Epithelial cell of prostate (primary cell): ENCODE data around the gene SSTR4.
"Not testable (repeated sequence)": the region's sequence is repeated elsewhere in the genome, so short reads cannot be mapped to it uniquely, and the experiment has no call there.

Experiments used
- DNase-seq: peaks from one replicate; pipeline ENCODE4 v3.0.0-alpha.2; 2011; ENCODE audit warnings: low read depth, low spot score
- H3K27ac ChIP-seq: fragments of 450-650 bp; 2 replicates; pipeline ENCODE4 v1.5.1; 2017; ENCODE audit warnings: mild to moderate bottlenecking

Gene SSTR4, protein sequence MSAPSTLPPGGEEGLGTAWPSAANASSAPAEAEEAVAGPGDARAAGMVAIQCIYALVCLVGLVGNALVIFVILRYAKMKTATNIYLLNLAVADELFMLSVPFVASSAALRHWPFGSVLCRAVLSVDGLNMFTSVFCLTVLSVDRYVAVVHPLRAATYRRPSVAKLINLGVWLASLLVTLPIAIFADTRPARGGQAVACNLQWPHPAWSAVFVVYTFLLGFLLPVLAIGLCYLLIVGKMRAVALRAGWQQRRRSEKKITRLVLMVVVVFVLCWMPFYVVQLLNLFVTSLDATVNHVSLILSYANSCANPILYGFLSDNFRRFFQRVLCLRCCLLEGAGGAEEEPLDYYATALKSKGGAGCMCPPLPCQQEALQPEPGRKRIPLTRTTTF

DNA sequence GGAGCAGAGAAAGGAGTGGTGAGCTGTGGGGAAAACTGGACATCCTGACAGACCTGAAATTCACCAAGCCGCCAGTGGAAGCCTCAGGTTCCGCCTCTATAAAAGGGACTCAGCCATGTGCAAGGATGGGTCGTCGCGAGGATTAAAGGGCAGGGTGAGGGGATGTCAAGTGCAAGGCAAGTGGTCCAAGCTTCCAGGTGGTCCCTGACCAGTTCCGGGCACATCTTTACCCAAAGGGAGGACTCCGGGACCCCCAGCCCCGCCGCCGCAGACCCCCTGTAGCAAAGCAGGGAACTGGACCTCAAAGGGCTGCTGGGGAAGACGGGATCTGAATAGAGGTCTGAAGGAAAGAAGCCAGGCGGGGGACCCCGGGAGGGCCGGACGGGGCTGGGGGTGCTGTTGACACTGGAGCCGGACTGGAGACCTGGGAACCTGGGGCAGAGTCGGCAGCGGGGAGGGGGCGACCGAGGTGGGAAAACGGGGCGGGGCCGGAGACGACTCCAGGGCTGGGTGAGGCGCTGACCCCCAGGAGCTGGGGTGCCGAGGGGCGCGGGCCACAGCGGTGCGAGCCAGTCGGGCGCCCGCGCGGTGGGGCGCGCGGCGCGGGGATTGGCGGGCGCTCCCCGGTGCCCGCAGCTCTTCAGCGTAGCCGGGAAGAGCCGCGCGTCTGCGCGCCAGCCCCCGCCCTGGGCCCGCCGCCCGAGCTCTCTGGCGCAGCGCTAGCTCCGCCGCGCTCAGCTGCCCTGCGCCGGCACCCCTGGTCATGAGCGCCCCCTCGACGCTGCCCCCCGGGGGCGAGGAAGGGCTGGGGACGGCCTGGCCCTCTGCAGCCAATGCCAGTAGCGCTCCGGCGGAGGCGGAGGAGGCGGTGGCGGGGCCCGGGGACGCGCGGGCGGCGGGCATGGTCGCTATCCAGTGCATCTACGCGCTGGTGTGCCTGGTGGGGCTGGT is at the start of gene SSTR4:
TSS of gene SSTR4 (plus strand) at position 592 of the 951 bp plus-strand sequence. CDS start at position 764, 172 bp downstream.
- DNase-seq: no peak

GRCh38 chr20:22986601-22987000 is 48.5 kb upstream of the SSTR4 start:
- no peak overlapping the region for H3K27ac ChIP-seq
- no peak for DNase-seq

More for the DNA sequence above, at the start of gene SSTR4:
- H3K27ac ChIP-seq: no peak within 1 kb of the TSS

- not testable (repeated sequence) for H3K27ac ChIP-seq, DNase-seq
These were observed 43.7 kb upstream of the SSTR4 start for GRCh38 chr20:22991424-22991823.

DNA sequence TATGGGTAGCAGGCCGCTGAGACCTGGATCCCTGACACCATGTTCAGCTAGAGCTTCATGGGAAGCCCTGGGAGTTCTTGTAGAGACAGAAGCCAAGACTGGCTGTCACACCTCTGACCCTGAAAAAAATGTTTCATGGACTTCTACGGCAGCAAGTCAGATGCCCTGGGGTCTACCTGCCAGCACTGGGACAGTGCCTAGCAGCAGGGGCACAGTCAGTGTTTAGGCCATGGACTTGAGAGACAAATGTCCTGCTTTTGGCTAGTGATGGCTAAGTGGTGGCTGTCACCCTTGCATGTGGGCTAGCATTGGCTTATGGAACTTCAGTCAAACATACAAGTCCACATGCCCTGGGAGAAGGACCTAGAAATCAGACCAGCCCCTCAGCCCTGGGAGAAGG is 41.3 kb upstream of the SSTR4 start:
- no peak for DNase-seq
- no peak overlapping the region for H3K27ac ChIP-seq

DNA sequence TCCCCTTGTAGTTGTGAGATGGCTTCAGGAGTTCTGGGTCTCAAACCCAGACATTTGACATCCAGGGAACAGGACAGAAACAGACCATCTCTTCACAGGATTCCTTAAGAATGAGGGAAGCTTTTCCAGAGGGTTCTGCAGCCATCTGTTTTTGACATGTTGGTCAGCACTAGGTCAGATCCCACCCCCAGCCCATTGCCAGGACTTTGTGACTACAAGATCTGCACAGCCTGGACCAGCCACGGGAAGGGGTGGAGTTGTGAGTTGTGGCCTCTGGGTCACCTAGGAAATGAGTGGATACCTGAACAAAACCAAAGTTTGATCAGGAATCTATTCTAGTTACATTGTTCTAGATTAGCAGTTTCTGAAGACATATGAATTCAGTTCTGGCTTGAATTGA is 39.2 kb upstream of the SSTR4 start:
- DNase-seq: no peak
- H3K27ac ChIP-seq: no peak overlapping the region

GRCh38 chr20:22998476-22998875 is 36.6 kb upstream of the SSTR4 start:
- no peak for DNase-seq
- H3K27ac ChIP-seq: no peak overlapping the region

- no peak for DNase-seq
- no peak overlapping the region for H3K27ac ChIP-seq
These were observed 35.4 kb upstream of the SSTR4 start for GRCh38 chr20:22999756-23000155.

- no peak overlapping the region for H3K27ac ChIP-seq
- no peak for DNase-seq
These were observed 34.7 kb upstream of the SSTR4 start for GRCh38 chr20:23000232-23000947.

- H3K27ac ChIP-seq: no peak overlapping the region
- DNase-seq: no peak
These were observed 32.8 kb upstream of the SSTR4 start for GRCh38 chr20:23002276-23002675.

DNA sequence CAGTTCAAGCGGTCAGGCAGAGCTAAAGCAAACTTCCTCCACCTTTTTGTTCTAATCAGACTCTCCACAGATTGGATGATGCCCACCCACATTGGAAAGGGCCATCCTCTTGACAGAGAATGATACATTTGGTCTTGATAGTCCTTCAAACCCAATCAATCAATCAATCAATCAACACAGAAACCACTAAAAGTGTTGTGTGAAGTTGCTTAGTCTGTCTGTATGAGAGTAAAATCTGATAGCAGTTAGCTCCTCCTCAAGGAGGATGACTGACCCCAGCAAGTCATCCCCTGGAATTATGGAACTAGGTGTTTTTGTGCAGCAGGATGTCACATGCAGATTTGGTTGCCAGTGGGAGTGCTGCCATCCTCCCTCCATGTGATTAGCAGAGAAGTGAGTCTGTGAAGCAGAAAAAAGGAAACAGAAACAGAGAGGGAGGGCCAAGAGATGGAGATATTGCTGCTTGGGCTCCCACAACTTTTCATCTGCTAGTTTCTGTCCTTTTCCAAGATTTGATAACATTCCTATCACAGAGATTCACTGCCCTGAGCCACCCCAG is 32.0 kb upstream of the SSTR4 start:
- DNase-seq: no peak

GRCh38 chr20:23003881-23004460 is 31.1 kb upstream of the SSTR4 start:
- no peak for DNase-seq
- no peak overlapping the region for H3K27ac ChIP-seq

More for the DNA sequence above, 32.0 kb upstream of the SSTR4 start:
- no peak overlapping the region for H3K27ac ChIP-seq

GRCh38 chr20:23005776-23006175 is 29.3 kb upstream of the SSTR4 start:
- no peak for DNase-seq
- H3K27ac ChIP-seq: no peak overlapping the region

- DNase-seq: no peak
- H3K27ac ChIP-seq: no peak overlapping the region
These were observed 27.6 kb upstream of the SSTR4 start for GRCh38 chr20:23007462-23007861.

GRCh38 chr20:23007886-23008655 is 27.0 kb upstream of the SSTR4 start:
- no peak for DNase-seq

GRCh38 chr20:23008667-23009066 is 26.4 kb upstream of the SSTR4 start:
- H3K27ac ChIP-seq: no peak overlapping the region
- no peak for DNase-seq

More at GRCh38 chr20:23007886-23008655, 27.0 kb upstream of the SSTR4 start:
- no peak overlapping the region for H3K27ac ChIP-seq

DNA sequence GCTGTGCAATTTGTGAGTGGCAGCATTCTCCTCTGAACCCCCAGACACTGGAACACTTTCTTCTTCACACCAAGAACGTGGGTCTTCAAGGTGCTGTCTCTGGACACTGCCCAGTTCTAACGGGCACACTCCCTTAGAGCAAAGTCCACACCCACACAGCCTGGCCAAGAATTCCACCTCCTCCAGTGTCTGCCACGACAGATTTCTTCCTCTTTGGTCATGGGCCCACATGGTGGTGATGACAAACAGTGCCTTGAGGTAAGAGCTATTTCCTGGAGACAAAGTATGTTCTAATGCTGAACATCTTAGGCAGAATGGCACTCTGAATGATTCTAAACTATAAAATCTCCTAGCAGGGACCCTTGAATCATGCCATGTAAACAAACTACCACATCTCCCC is 25.5 kb upstream of the SSTR4 start:
- peak; percentile 31 for DNase-seq
- H3K27ac ChIP-seq: peak overlapping the region; percentile 8

- H3K27ac ChIP-seq: peak overlapping the region; percentile 8
- DNase-seq: no peak
These were observed 25.0 kb upstream of the SSTR4 start for GRCh38 chr20:23010096-23010495.

DNA sequence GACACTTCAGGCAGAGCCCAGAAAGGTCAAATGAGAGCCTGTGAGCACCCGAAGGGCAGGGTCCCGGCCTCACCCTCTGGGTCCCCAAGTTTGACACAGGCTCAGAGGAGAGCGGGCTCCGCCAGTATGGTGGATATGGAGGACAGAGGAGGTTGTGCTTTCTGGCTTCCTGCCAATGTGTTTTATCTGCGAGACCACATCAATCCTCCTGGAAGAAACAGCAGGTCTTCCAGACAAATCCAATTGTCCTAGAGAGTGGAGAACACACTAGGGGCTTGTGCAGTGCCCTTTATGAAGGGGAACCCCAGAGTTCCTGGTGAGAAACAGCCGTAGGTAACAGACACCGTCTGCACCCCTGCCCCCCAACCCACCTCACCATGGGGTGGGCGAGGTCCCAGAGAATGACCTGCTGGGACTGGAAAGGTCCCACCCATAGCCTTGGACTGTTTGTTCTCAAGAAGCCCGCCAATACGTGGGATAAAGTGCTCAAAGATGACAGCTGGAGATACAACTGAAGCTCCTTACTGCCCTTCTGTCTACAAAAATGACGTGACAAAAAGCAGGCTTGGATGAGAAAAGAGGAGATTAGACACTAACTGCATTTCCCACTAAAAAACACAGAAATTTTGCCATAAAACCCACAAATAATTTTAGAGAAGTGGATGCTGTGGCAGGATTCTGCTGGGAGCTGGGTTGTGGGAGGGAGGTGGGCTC is 23.9 kb upstream of the SSTR4 start:
- DNase-seq: no peak
- H3K27ac ChIP-seq: no peak overlapping the region
